ENCODE data around the gene TBX2.
"Not testable (repeated sequence)": the region's sequence is repeated elsewhere in the genome, so short reads cannot be mapped to it uniquely, and the experiment has no call there.

The TBX2 gene

GRCh38 chr17:61422116-61422799 is 22.6 kb downstream of the TBX2 start:
- Histone ChIP-seq H3K9me3 (ENCODE audit: low read length) (no peaks in the 10 kb centered on the region), H3K27ac (ENCODE audit: low read depth, low read length) (no peak overlapping the region), H3K9ac (ENCODE audit: low read length) (no peak overlapping the region), H3K36me3 (ENCODE audit: insufficient read depth, low read length) (no peaks in the 10 kb centered on the region), H3K4me3 (ENCODE audit: low read depth in 1 of 2, low read length in 2 of 2) (no peak overlapping the region), H3K4me1 (ENCODE audit: insufficient read depth, low read length) (no peaks in the 10 kb centered on the region), H3K27me3 (ENCODE audit: control insufficient read depth in 1 of 2, insufficient read depth in 2 of 2, low read length in 2 of 2) (peaks cover 0 to 18% of the 10 kb centered on the region in 2 donors)

- H3K36me3 ChIP-seq (ENCODE audit: insufficient read depth, low read length), result no peaks in the 10 kb centered on the region
- H3K27me3 ChIP-seq (ENCODE audit: control insufficient read depth in 1 of 2, insufficient read depth in 2 of 2, low read length in 2 of 2), result peaks cover 0 to 18% of the 10 kb centered on the region in 2 donors
These were observed 23.2 kb downstream of the TBX2 start for GRCh38 chr17:61422869-61423268.

DNA sequence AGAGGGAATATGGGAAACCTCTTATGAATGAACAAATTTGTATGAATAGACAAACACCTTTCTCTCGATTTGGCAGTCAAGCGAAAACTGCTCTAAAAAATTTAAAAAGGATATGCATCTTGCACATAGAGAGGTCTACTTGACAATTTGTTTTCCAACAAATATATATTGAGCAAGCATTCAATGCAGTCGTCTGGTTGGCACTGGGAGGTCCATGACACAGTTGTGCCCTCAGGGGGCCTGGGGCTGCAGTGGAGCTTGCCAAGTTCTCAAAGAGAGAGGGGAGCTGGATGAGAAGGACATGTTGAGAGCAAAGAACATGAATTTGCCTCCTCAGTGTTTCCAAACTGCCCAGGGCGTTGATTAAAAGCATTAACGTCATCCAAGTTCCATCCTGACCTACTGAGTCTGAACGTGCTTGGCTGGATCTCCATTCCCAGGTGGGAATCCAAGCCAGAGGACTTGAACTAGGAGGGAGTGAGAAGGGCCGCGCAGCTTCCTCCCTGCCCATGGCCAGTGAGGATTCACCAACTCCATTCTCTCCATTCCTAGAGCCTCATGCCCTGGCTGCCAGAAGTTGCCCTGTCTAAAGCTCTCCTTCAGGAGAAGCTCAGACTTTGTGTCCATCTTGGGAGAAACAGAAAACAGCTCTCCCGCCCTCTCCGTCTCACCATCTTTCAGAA is 24.5 kb downstream of the TBX2 start:
- Histone ChIP-seq H3K27ac (ENCODE audit: low read depth, low read length) (no peak overlapping the region), H3K4me3 (ENCODE audit: low read depth in 1 of 2, low read length in 2 of 2) (no peak overlapping the region), H3K9me3 (ENCODE audit: low read length) (no peaks in the 10 kb centered on the region), H3K36me3 (ENCODE audit: insufficient read depth, low read length) (no peaks in the 10 kb centered on the region), H3K27me3 (ENCODE audit: control insufficient read depth in 1 of 2, insufficient read depth in 2 of 2, low read length in 2 of 2) (peaks cover 0 to 18% of the 10 kb centered on the region in 2 donors), H3K9ac (ENCODE audit: low read length) (no peak overlapping the region), H3K4me1 (ENCODE audit: insufficient read depth, low read length) (no peaks in the 10 kb centered on the region)

More at GRCh38 chr17:61422869-61423268, 23.2 kb downstream of the TBX2 start:
- Histone ChIP-seq H3K4me3 (ENCODE audit: low read depth in 1 of 2, low read length in 2 of 2) (no peak overlapping the region), H3K9me3 (ENCODE audit: low read length) (no peaks in the 10 kb centered on the region), H3K4me1 (ENCODE audit: insufficient read depth, low read length) (no peaks in the 10 kb centered on the region), H3K27ac (ENCODE audit: low read depth, low read length) (no peak overlapping the region), H3K9ac (ENCODE audit: low read length) (no peak overlapping the region)

- Histone ChIP-seq H3K4me3 (ENCODE audit: low read depth in 1 of 2, low read length in 2 of 2) (no peak overlapping the region), H3K36me3 (ENCODE audit: insufficient read depth, low read length) (no peaks in the 10 kb centered on the region), H3K9me3 (ENCODE audit: low read length) (no peaks in the 10 kb centered on the region), H3K27me3 (ENCODE audit: control insufficient read depth in 1 of 2, insufficient read depth in 2 of 2, low read length in 2 of 2) (peaks cover 0 to 18% of the 10 kb centered on the region in 2 donors), H3K27ac (ENCODE audit: low read depth, low read length) (no peak overlapping the region), H3K4me1 (ENCODE audit: insufficient read depth, low read length) (no peaks in the 10 kb centered on the region), H3K9ac (ENCODE audit: low read length) (no peak overlapping the region)
These were observed 26.2 kb downstream of the TBX2 start for GRCh38 chr17:61425682-61426481.

DNA sequence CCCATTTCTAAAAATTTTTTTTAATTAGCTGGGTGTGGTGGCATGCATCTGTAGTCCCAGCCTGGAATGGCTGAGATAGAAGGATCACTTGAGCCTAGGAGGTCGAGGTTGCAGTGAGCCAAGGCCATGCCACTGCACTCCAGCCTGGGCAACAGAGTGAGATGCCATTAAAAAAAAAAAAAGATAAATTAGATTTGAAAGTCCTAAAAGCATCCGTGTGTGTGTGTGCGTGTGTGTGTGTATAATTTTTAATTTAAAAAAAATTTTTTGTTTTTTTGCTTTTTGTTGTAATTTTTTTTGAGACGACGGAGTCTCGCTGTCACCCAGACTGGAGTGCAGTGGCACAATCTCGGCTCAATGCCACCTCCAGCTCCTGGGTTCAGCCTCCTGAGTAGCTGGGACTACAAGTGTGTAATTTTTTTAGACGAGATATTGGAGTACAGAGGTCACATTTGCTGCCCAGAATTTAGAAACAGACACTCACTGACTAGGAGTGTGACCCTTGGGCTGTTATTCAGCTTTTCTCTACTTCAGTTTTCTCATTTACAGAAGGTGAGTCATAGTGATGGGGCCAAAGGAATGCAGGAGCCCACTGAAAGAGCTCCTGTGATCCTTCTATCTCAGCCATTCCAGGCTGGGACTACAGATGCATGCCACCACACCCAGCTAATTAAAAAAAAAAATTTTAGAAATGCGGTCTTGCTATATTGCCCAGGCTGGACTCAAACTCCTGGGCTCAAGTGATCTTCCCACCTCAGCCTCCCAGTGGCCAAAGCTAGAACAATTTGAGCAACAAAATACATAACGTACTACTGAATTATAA is 27.1 kb downstream of the TBX2 start:
- Histone ChIP-seq H3K27ac (ENCODE audit: low read depth, low read length) (no peak overlapping the region), H3K36me3 (ENCODE audit: insufficient read depth, low read length) (no peaks in the 10 kb centered on the region), H3K9me3 (ENCODE audit: low read length) (no peaks in the 10 kb centered on the region), H3K27me3 (ENCODE audit: control insufficient read depth in 1 of 2, insufficient read depth in 2 of 2, low read length in 2 of 2) (peaks cover 0 to 14% of the 10 kb centered on the region in 2 donors), H3K4me1 (ENCODE audit: insufficient read depth, low read length) (no peaks in the 10 kb centered on the region), H3K9ac (ENCODE audit: low read length) (no peak overlapping the region), H3K4me3 (ENCODE audit: low read depth in 1 of 2, low read length in 2 of 2) (no peak overlapping the region)

DNA sequence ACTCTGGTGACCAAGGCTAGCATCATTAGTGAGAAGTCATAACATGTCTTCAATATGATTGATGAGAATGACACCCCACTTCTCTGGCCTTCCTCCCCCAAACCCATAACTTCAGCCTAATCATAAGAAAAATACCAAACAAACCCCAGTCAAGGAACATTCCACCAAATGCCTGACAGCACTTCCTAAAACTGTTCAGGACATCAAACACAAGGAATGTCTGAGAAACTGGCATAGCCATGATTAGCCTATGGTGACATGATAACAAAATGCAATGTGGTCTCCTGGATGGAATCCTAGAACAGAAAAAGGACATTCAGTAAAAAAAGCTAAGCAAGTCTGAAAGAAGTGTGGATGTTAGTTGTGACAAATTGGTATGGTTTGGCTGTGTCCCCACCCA is 27.9 kb downstream of the TBX2 start:
- no peak overlapping the region for H3K4me3 ChIP-seq (ENCODE audit: low read depth in 1 of 2, low read length in 2 of 2)
- no peaks in the 10 kb centered on the region for H3K36me3 ChIP-seq (ENCODE audit: insufficient read depth, low read length)
- H3K27me3 ChIP-seq (ENCODE audit: control insufficient read depth in 1 of 2, insufficient read depth in 2 of 2, low read length in 2 of 2), result peaks cover 0 to 8% of the 10 kb centered on the region in 2 donors
- no peaks in the 10 kb centered on the region for H3K9me3 ChIP-seq (ENCODE audit: low read length)
- H3K9ac ChIP-seq (ENCODE audit: low read length), result no peak overlapping the region
- H3K4me1 ChIP-seq (ENCODE audit: insufficient read depth, low read length), result no peaks in the 10 kb centered on the region
- H3K27ac ChIP-seq (ENCODE audit: low read depth, low read length), result no peak overlapping the region

DNA sequence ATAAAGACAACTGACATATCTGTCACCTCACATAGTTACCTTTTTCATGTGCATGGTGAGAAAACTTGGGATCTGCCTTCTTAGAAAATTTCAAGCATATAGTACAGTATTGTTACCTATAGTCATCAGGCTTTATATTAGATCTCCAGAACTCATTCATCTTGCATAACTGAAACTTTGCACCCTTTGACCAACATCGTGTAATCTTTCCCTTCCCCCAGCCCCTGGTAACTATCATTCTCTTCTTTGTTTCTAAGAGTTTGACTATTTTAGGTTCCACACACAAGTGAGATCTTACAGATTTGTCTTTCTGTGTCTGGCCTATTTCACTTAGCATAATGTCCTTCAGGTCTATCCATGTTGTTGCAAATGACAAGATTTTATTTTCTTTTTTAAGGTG is 29.6 kb downstream of the TBX2 start:
- Histone ChIP-seq H3K27ac (ENCODE audit: low read depth, low read length) (no peak overlapping the region), H3K4me3 (ENCODE audit: low read depth in 1 of 2, low read length in 2 of 2) (no peak overlapping the region), H3K9ac (ENCODE audit: low read length) (no peak overlapping the region), H3K27me3 (ENCODE audit: control insufficient read depth in 1 of 2, insufficient read depth in 2 of 2, low read length in 2 of 2) (peaks cover 0 to 5% of the 10 kb centered on the region in 2 donors), H3K4me1 (ENCODE audit: insufficient read depth, low read length) (no peaks in the 10 kb centered on the region), H3K9me3 (ENCODE audit: low read length) (no peaks in the 10 kb centered on the region), H3K36me3 (ENCODE audit: insufficient read depth, low read length) (no peaks in the 10 kb centered on the region)

DNA sequence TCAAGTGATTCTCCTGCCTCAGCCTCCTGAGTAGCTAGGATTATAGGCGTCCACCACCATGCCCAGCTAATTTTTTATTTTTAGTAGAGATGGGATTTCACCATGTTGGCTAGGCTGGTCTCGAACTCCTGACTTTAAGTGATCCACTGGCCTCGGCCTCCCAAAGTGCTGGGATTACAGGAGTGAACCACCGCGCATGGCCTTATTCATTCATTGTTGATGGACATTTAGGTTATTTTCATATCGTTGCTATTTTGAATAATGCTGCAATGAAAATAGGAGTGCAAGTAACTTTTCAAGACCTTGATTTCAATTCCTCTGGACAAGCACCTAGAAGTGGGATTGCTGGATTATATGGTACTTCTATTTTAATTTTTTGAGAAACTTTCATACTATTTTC is 30.2 kb downstream of the TBX2 start:
- not testable (repeated sequence) for H3K27me3 ChIP-seq (ENCODE audit: control insufficient read depth in 1 of 2, insufficient read depth in 2 of 2, low read length in 2 of 2); H3K9ac ChIP-seq (ENCODE audit: low read length); H3K9me3 ChIP-seq (ENCODE audit: low read length); H3K27ac ChIP-seq (ENCODE audit: low read depth, low read length); H3K4me3 ChIP-seq (ENCODE audit: low read depth in 1 of 2, low read length in 2 of 2); H3K4me1 ChIP-seq (ENCODE audit: insufficient read depth, low read length); H3K36me3 ChIP-seq (ENCODE audit: insufficient read depth, low read length)

- Histone ChIP-seq H3K27ac (ENCODE audit: low read depth, low read length) (no peak overlapping the region), H3K4me3 (ENCODE audit: low read depth in 1 of 2, low read length in 2 of 2) (no peak overlapping the region), H3K4me1 (ENCODE audit: insufficient read depth, low read length) (no peaks in the 10 kb centered on the region), H3K9ac (ENCODE audit: low read length) (no peak overlapping the region), H3K36me3 (ENCODE audit: insufficient read depth, low read length) (no peaks in the 10 kb centered on the region), H3K27me3 (ENCODE audit: control insufficient read depth in 1 of 2, insufficient read depth in 2 of 2, low read length in 2 of 2) (no peaks in the 10 kb centered on the region), H3K9me3 (ENCODE audit: low read length) (no peaks in the 10 kb centered on the region)
These were observed 32.1 kb downstream of the TBX2 start for GRCh38 chr17:61431594-61432311.

DNA sequence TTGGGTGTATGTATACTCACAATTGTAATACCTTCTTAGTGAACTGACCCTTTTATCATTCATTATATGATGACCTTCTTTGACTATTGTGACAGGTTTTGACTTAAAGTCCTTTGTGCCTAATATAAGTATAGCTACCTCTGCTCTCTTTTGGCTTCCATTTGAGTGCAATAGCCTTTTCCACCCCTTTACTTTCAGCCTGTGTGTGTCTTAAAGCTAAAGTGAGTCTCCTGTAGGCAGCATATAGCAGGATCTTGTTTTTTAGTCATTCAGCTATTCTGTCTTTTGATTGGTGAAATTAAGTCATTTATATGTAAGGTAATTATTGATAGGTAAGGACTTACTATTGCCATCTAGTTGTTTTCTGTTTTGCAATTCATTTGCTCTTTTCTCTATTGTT is 36.6 kb downstream of the TBX2 start:
- Histone ChIP-seq H3K27ac (ENCODE audit: low read depth, low read length) (no peak overlapping the region), H3K4me1 (ENCODE audit: insufficient read depth, low read length) (no peaks in the 10 kb centered on the region), H3K36me3 (ENCODE audit: insufficient read depth, low read length) (no peaks in the 10 kb centered on the region), H3K4me3 (ENCODE audit: low read depth in 1 of 2, low read length in 2 of 2) (no peak overlapping the region), H3K9ac (ENCODE audit: low read length) (no peak overlapping the region), H3K27me3 (ENCODE audit: control insufficient read depth in 1 of 2, insufficient read depth in 2 of 2, low read length in 2 of 2) (no peaks in the 10 kb centered on the region), H3K9me3 (ENCODE audit: low read length) (no peaks in the 10 kb centered on the region)

Data from muscle layer of colon (tissue), 2 donors.